AG04450 (cell line): Measurements from ENCODE around the gene STARD10. TPM values are rescaled to one million over a fixed set of nuclear protein-coding genes. Genes with fewer than 3 reads are reported as not detected.

Experiments
- CTCF ChIA-PET: fragments of 300-600, 350-600 bp; formaldehyde crosslinking; extraction: SDS; loops from one replicate; lab custom pipeline; 2022; ENCODE audit warnings: antibody characterized with exemption, inconsistent platforms; lab: Charles Lee
- POLR2A ChIA-PET: fragments of 350-600 bp; formaldehyde crosslinking; extraction: SDS; loops from one replicate; lab custom pipeline; 2021; ENCODE audit warnings: antibody characterized with exemption, inconsistent platforms; lab: Yijun Ruan, JAX
- DNase-seq: peaks from one replicate; pipeline ENCODE4 v3.0.0-alpha.2; 2011; ENCODE audit warnings: low read depth, low spot score
- H3K27ac ChIP-seq: one replicate; pipeline ENCODE4 v1.5.1; 2012; ENCODE audit warnings: low read depth, low read length, control low read depth
- H3K27me3 ChIP-seq: one replicate; pipeline ENCODE4 v1.6.0; 2012; ENCODE audit warnings: low read length; ENCODE audit not compliant: control insufficient read depth, insufficient read depth
- H3K4me3 ChIP-seq: 2 replicates; pipeline ENCODE4 v1.5.1; 2011; ENCODE audit warnings: mild to moderate bottlenecking, low read depth, low read length, control low read depth
- H3K9me3 ChIP-seq: 2 replicates; pipeline ENCODE4 v1.5.1; 2012; ENCODE audit warnings: low read length; ENCODE audit not compliant: control insufficient read depth, insufficient read depth
- CTCF ChIP-seq: IDR thresholded peaks from 2 replicates; pipeline ENCODE4 v1.5.1; 2011; ENCODE audit warnings: low read depth, low read length, control low read depth, inconsistent platforms
- polyA plus RNA-seq: library from polyadenylated mRNA; depleted of rRNA; stranded (reverse); fragments of >200 nt; gene quantifications from 2 replicates; pipeline ENCODE4 v1.2.3, GENCODE V29; 2011

The STARD10 gene
- polyA plus RNA-seq, 1 experiment: 38.4 TPM

GRCh38 chr11:72740562-72741428, 53.1 kb downstream of the STARD10 start:
- no peak for TF ChIP-seq CTCF
- ChIA-PET POLR2A (no interaction called here), CTCF (interaction anchor here (0.9 kb wide), 1 partner anchor 16 kb away, joined by 5 read pairs; no protein-coding TSS in a partner anchor)
- Histone ChIP-seq H3K27ac (no peak overlapping the region), H3K27me3 (no peaks in the 10 kb centered on the region), H3K9me3 (no peaks in the 10 kb centered on the region), H3K4me3 (no peak overlapping the region)
- no peak for DNase-seq

GRCh38 chr11:72740060-72740424, 53.8 kb downstream of the STARD10 start:
- Histone ChIP-seq H3K4me3 (no peak overlapping the region), H3K27me3 (no peaks in the 10 kb centered on the region), H3K9me3 (no peaks in the 10 kb centered on the region), H3K27ac (no peak overlapping the region)
- TF ChIP-seq CTCF: no peak
- no peak for DNase-seq
- ChIA-PET CTCF (interaction anchor here (1.0 to 4.6 kb wide), 2 partner anchors 15 to 54 kb away, joined by 4 to 16 read pairs; partner anchors contain the start of gene STARD10), POLR2A (no interaction called here)

- no peak for DNase-seq
- CTCF ChIA-PET: interaction anchor here (1.0 to 4.6 kb wide), 2 partner anchors 14 to 55 kb away, joined by 4 to 16 read pairs; partner anchors contain the start of gene STARD10
- Histone ChIP-seq H3K27me3 (no peaks in the 10 kb centered on the region), H3K27ac (no peak overlapping the region), H3K9me3 (no peaks in the 10 kb centered on the region), H3K4me3 (no peak overlapping the region)
- POLR2A ChIA-PET: no interaction called here
- TF ChIP-seq CTCF: no peak
These were observed 54.4 kb downstream of the STARD10 start for GRCh38 chr11:72739240-72740059.

GRCh38 chr11:72738199-72739141, 55.4 kb downstream of the STARD10 start:
- no peak for TF ChIP-seq CTCF
- Histone ChIP-seq H3K27ac (no peak overlapping the region), H3K4me3 (no peak overlapping the region), H3K27me3 (no peaks in the 10 kb centered on the region), H3K9me3 (no peaks in the 10 kb centered on the region)
- DNase-seq: no peak
- ChIA-PET CTCF (interaction anchor here (0.6 to 4.6 kb wide), 4 partner anchors 14 to 441 kb away, joined by 3 to 16 read pairs (median 3); no protein-coding TSS in a partner anchor), POLR2A (no interaction called here)
